ENCODE data around the gene PTPRO. TPM values are rescaled to one million over a fixed set of nuclear protein-coding genes. Genes with fewer than 3 reads are reported as not detected.

The PTPRO gene
- total RNA-seq, 6 experiments from 2014 or later, result 0.43 to 2.7 (median 1.1) TPM

DNA sequence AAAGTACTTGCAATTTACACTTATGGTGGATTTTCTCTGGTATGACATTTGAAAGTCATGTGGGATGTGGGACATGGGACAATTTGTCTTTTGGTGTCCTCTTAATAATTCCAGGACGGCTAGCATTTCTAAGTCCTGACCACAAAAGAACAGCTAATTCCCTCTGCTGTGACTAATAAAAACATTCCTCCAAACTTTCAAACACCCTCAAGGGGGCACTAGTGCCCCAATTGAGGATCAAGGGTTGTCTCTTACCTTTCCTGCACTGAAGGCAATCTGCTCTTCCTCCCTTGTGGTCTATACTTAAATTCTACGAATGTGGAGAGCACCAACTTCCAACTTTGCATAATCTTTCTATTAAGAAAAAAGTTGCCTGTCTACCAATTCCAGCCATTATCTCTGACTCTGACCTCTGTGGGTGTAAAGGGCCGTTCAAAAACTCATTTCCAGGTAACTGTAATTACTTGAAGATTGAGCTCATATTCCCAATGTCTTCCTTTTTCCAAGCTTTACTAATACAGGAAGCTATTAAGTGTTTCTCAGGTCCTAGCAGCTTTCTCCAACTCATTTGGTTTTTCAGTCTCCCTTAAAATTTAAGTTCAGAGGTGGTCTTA is 210.2 kb downstream of the PTPRO start:
- H3K36me3 ChIP-seq, result no peaks in the 10 kb centered on the region
- H3K4me3 ChIP-seq, result no peak overlapping the region
- ATAC-seq (peak; percentile 65 to 82 (median 70)), DNase-seq (no peak)
- no peak for TF ChIP-seq POLR2A (IDR thresholded peaks at IDR 0.05)
- TF ChIP-seq, protein P1, sequence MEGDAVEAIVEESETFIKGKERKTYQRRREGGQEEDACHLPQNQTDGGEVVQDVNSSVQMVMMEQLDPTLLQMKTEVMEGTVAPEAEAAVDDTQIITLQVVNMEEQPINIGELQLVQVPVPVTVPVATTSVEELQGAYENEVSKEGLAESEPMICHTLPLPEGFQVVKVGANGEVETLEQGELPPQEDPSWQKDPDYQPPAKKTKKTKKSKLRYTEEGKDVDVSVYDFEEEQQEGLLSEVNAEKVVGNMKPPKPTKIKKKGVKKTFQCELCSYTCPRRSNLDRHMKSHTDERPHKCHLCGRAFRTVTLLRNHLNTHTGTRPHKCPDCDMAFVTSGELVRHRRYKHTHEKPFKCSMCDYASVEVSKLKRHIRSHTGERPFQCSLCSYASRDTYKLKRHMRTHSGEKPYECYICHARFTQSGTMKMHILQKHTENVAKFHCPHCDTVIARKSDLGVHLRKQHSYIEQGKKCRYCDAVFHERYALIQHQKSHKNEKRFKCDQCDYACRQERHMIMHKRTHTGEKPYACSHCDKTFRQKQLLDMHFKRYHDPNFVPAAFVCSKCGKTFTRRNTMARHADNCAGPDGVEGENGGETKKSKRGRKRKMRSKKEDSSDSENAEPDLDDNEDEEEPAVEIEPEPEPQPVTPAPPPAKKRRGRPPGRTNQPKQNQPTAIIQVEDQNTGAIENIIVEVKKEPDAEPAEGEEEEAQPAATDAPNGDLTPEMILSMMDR (IDR thresholded peaks at IDR 0.05), result peak; percentile 37 to 57 (median 47)
- no peak overlapping the region for H3K27ac ChIP-seq
- H3K4me1 ChIP-seq, result no peaks in the 10 kb centered on the region
- no peaks in the 10 kb centered on the region for H3K9me3 ChIP-seq
- H3K27me3 ChIP-seq, result no peaks in the 10 kb centered on the region
- WGBS (ENCODE audit: insufficient coverage, low coverage, low lambda C conversion rate, missing lambda C conversion rate), result 28% methylated on average over 3 of the region's 3 CpGs
- intact Hi-C loops (cut with DNase I), result no loop called here

DNA sequence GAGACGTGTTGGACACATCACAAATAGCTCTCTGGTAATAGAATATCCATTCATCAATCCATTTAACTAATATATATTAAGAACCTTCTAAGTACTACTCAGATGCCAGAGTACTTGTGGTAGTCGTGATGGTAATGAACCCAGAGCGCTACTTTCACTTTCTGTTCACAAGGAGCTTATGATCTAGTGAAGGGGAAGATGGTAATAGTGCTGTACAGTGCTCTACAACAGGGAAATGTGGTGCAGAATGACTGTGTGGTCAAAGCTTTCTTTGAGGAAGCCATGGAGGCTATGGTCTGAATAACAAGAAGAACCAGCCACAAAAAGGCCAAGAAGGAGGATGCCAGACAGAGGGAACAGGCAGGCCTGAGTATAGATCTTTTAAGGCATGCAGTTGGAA is 212.0 kb downstream of the PTPRO start:
- H3K4me3 ChIP-seq, result no peak overlapping the region
- WGBS (ENCODE audit: insufficient coverage, low coverage, low lambda C conversion rate, missing lambda C conversion rate), result 49% methylated on average over 3 of the region's 3 CpGs
- no peaks in the 10 kb centered on the region for H3K27me3 ChIP-seq
- no peak for TF ChIP-seq POLR2A (IDR thresholded peaks at IDR 0.05)
- TF ChIP-seq, protein P1 (IDR thresholded peaks at IDR 0.05), result no peak
- H3K36me3 ChIP-seq, result no peaks in the 10 kb centered on the region
- no peak overlapping the region for H3K27ac ChIP-seq
- intact Hi-C loops (cut with DNase I), result no loop called here
- no peak for DNase-seq
- ATAC-seq, result peak; percentile 58 to 81 (median 68)
- no peaks in the 10 kb centered on the region for H3K9me3 ChIP-seq
- no peaks in the 10 kb centered on the region for H3K4me1 ChIP-seq

DNA sequence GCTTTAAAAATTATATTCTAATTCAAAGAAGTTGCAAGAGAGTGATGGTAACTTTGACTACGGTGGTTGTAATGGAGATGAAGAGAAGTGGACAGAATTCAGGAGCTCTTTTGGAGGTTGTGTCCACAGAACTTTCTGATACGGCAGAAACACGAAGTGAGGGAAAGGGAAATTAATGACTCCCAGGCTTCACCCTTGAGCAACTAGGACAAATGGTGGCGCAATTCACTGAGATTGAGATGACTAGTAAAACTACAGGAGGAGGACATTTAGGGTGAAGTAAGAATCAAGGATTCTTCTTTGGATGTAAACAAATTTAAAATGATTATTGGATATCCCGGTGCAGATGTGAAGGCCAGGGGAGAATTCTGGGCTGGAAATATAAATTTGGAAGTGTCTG is 212.6 kb downstream of the PTPRO start:
- intact Hi-C loops (cut with DNase I), result no loop called here
- TF ChIP-seq, protein P1 (IDR thresholded peaks at IDR 0.05), result no peak
- TF ChIP-seq POLR2A (IDR thresholded peaks at IDR 0.05), result no peak
- Histone ChIP-seq H3K27ac (no peak overlapping the region), H3K36me3 (no peaks in the 10 kb centered on the region), H3K9me3 (no peaks in the 10 kb centered on the region), H3K27me3 (no peaks in the 10 kb centered on the region), H3K4me3 (no peak overlapping the region), H3K4me1 (no peaks in the 10 kb centered on the region)
- WGBS (ENCODE audit: insufficient coverage, low coverage, low lambda C conversion rate, missing lambda C conversion rate), result 61% methylated on average over 5 of the region's 5 CpGs
- ATAC-seq (peak in 2 of 4 donors; percentile 43 to 48), DNase-seq (no peak)

DNA sequence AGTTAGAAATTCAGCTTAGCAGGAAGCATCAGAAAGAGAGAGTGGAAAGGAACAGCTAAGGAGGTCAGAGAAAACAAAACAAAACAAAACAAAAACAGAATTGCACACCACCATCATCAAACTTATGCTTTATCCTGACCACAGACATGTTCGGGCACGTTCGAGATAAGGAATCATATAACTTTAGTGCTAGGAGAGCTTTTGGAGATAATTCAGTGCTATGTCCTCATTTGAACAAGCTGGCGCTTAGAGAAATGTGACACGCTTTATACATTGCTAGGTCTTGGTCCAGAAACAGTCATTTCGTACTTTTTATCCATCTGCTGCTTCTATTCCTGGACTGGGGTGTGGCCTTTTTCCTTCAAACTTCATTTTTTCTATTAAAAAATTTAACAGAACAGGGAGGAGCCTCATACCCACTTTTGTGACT is 213.1 kb downstream of the PTPRO start:
- Histone ChIP-seq H3K36me3 (no peaks in the 10 kb centered on the region), H3K9me3 (no peaks in the 10 kb centered on the region), H3K4me1 (no peaks in the 10 kb centered on the region), H3K27me3 (no peaks in the 10 kb centered on the region), H3K27ac (no peak overlapping the region), H3K4me3 (no peak overlapping the region)
- TF ChIP-seq, protein P1 (IDR thresholded peaks at IDR 0.05), result no peak
- TF ChIP-seq POLR2A (IDR thresholded peaks at IDR 0.05), result no peak
- intact Hi-C loops (cut with DNase I), result no loop called here
- DNase-seq (no peak), ATAC-seq (no peak)
- WGBS (ENCODE audit: insufficient coverage, low coverage, low lambda C conversion rate, missing lambda C conversion rate), result 74% methylated on average over 6 of the region's 6 CpGs
